K562 (cell line): ENCODE measurements around the gene ZNF775. TPM values are rescaled to one million over a fixed set of nuclear protein-coding genes. Genes with fewer than 3 reads are reported as not detected.
A peak's percentile ranks its signal among the peaks of the same experiment; 100 is the strongest.

Experiments
- BHLHE40 ChIP-seq: IDR thresholded peaks from 2 replicates; pipeline ENCODE4 v1.6.1; 2011; ENCODE audit warnings: low read length, improper control_type of control experiment
- CBX2 ChIP-seq: fragments of 200-600 bp; sonication (generic); IDR thresholded peaks from one replicate; pipeline ENCODE4 v1.6.1; 2012; ENCODE audit warnings: mild to moderate bottlenecking, low read length, inconsistent platforms; ENCODE audit not compliant: insufficient read depth, poor library complexity, severe bottlenecking
- CREM ChIP-seq: IDR thresholded peaks from 2 replicates; pipeline ENCODE4 v1.6.1; 2014; ENCODE audit warnings: antibody characterized with exemption, low read depth
- MTA2 ChIP-seq: fragments of 450-650 bp; IDR thresholded peaks from 2 replicates; pipeline ENCODE4 v1.6.1; 2016; ENCODE audit warnings: low read depth
- PHB2 ChIP-seq: fragments of 450-650 bp; IDR thresholded peaks from 2 replicates; pipeline ENCODE4 v1.6.1; 2017; ENCODE audit warnings: low read depth
- ZC3H8 ChIP-seq: fragments of 450-650 bp; IDR thresholded peaks from 2 replicates; pipeline ENCODE4 v1.6.1; 2017
- ZNF311 ChIP-seq: fragments of 250-450 bp; sonication (Bioruptor Pico); IDR thresholded peaks from 2 replicates; pipeline ENCODE4 v1.4.0; 2020; ENCODE audit warnings: mild to moderate bottlenecking, moderate library complexity
- polyA plus RNA-seq, 8 experiments: library from polyadenylated mRNA; depleted of rRNA in 4 of 8; stranded (reverse) in 5 of 8; unstranded in 3 of 8; fragments of >200 nt; fragmentation: Nextera tagmentation in 2 of 8; fragmentation: Illumina TruSeq in 1 of 8; extraction: Ambion mirVana in 2 of 8; extraction: Trizol in 1 of 8; gene quantifications; 2 replicates each; pipeline versions ENCODE4 v1.2.1 to v1.2.3, GENCODE V29; 2011 to 2014; ENCODE audit warnings: inconsistent platforms in 1 of 8, missing spikeins in 1 of 8
- total RNA-seq, 7 experiments: library from RNA; depleted of rRNA in 6 of 7; stranded (reverse); fragments of >200 nt in 6 of 7; fragmentation: Illumina TruSeq in 2 of 7; extraction: Trizol in 2 of 7; gene quantifications; 2 replicates each; pipeline versions ENCODE4 v1.2.1 to v1.2.3, GENCODE V29; 2011 to 2021; ENCODE audit warnings: low replicate concordance in 1 of 7
- TF ChIP-seq, protein P1 (sequence below), 2 experiments: fragments of 450-650 bp; IDR thresholded peaks; 2 replicates each; pipeline ENCODE4 v1.6.1; 2018; ENCODE audit warnings: mild to moderate bottlenecking in 2 of 2, low read depth in 1 of 2; ENCODE audit not compliant: partially characterized antibody in 2 of 2
- TF ChIP-seq, protein P2 (sequence below): fragments of 450-650 bp; formaldehyde crosslinking; IDR thresholded peaks from 2 replicates; pipeline ENCODE4 v1.4.0; 2020; ENCODE audit warnings: mild to moderate bottlenecking, moderate library complexity
- TF ChIP-seq, protein P3 (sequence below): fragments of 250-450 bp; sonication (Bioruptor Pico); IDR thresholded peaks from 2 replicates; pipeline ENCODE4 v1.4.0; 2020; ENCODE audit warnings: borderline replicate concordance
- TF ChIP-seq, protein P4 (sequence below): fragments of 450-650 bp; IDR thresholded peaks from 2 replicates; pipeline ENCODE4 v1.6.1; 2016; ENCODE audit warnings: borderline replicate concordance
- TF ChIP-seq, protein P5 (sequence below): fragments of 450-650 bp; formaldehyde crosslinking; IDR thresholded peaks from 2 replicates; pipeline ENCODE4 v1.4.0; 2022; ENCODE audit warnings: mild to moderate bottlenecking, moderate library complexity
- TF ChIP-seq, protein P6 (sequence below): fragments of 150-350 bp; IDR thresholded peaks from 2 replicates; pipeline ENCODE4 v1.6.1; 2014; ENCODE audit warnings: low read depth, mild to moderate bottlenecking, low read length, borderline replicate concordance

ZNF775 gene
- total and polyA plus RNA-seq, 9 of the 15 experiments (the other 6 are each of a cell fraction or from before 2014, with no cell fraction given), result 0.04 to 18.7 (median 4.9) TPM

DNA sequence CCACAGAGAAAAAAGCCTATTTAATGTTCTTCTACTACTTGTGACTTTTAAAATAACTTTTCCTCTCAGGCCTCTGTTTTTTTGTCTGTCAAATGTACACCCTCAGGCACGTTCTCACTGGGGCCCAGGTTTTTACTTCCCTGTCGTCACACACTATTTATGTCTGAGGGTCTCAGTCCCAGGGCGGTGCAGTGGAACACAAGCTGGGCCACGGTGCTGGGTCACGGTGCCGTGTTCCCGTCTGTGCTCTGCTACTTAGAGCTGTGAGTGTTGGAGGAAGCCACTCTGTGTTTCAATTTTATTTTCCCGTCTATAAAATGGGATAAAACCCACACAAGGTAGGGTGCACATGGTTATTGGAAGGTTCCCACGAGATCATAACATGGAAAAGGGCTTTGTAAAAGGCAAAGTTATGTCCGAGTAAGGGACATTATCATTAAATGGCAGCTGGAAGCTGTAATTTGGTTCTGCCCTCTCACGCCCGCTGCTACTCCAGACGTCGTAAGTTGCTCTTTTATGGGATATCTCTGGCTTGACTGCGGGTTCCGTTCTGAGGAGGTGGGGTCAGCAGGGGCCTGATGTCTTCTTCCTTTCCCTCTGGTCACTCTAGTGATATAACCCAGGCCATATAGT, 25.2 kb downstream of the ZNF775 start (continued):
- TF ChIP-seq, protein P1, sequence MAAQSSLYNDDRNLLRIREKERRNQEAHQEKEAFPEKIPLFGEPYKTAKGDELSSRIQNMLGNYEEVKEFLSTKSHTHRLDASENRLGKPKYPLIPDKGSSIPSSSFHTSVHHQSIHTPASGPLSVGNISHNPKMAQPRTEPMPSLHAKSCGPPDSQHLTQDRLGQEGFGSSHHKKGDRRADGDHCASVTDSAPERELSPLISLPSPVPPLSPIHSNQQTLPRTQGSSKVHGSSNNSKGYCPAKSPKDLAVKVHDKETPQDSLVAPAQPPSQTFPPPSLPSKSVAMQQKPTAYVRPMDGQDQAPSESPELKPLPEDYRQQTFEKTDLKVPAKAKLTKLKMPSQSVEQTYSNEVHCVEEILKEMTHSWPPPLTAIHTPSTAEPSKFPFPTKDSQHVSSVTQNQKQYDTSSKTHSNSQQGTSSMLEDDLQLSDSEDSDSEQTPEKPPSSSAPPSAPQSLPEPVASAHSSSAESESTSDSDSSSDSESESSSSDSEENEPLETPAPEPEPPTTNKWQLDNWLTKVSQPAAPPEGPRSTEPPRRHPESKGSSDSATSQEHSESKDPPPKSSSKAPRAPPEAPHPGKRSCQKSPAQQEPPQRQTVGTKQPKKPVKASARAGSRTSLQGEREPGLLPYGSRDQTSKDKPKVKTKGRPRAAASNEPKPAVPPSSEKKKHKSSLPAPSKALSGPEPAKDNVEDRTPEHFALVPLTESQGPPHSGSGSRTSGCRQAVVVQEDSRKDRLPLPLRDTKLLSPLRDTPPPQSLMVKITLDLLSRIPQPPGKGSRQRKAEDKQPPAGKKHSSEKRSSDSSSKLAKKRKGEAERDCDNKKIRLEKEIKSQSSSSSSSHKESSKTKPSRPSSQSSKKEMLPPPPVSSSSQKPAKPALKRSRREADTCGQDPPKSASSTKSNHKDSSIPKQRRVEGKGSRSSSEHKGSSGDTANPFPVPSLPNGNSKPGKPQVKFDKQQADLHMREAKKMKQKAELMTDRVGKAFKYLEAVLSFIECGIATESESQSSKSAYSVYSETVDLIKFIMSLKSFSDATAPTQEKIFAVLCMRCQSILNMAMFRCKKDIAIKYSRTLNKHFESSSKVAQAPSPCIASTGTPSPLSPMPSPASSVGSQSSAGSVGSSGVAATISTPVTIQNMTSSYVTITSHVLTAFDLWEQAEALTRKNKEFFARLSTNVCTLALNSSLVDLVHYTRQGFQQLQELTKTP (IDR thresholded peaks at IDR 0.05; ENCODE audit: low read depth in 1 of 2, partially characterized antibody in 2 of 2), result peak; percentile 38 to 40
- TF ChIP-seq CBX2 (no peak), CREM (no peak), ZC3H8 (no peak), ZNF311 (CRISPR knock-in tag) (no peak), MTA2 (no peak), BHLHE40 (no peak), PHB2 (no peak)
- TF ChIP-seq, protein P2, sequence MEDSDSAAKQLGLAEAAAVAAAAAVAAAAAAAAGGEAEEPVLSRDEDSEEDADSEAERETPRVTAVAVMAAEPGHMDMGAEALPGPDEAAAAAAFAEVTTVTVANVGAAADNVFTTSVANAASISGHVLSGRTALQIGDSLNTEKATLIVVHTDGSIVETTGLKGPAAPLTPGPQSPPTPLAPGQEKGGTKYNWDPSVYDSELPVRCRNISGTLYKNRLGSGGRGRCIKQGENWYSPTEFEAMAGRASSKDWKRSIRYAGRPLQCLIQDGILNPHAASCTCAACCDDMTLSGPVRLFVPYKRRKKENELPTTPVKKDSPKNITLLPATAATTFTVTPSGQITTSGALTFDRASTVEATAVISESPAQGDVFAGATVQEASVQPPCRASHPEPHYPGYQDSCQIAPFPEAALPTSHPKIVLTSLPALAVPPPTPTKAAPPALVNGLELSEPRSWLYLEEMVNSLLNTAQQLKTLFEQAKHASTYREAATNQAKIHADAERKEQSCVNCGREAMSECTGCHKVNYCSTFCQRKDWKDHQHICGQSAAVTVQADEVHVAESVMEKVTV, result no peak
- TF ChIP-seq, protein P3, sequence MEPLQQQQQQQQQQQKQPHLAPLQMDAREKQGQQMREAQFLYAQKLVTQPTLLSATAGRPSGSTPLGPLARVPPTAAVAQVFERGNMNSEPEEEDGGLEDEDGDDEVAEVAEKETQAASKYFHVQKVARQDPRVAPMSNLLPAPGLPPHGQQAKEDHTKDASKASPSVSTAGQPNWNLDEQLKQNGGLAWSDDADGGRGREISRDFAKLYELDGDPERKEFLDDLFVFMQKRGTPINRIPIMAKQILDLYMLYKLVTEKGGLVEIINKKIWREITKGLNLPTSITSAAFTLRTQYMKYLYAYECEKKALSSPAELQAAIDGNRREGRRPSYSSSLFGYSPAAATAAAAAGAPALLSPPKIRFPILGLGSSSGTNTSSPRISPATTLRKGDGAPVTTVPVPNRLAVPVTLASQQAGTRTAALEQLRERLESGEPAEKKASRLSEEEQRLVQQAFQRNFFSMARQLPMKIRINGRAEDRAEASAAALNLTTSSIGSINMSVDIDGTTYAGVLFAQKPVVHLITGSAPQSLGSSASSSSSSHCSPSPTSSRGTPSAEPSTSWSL (CRISPR knock-in tag), result no peak
- TF ChIP-seq, protein P4, sequence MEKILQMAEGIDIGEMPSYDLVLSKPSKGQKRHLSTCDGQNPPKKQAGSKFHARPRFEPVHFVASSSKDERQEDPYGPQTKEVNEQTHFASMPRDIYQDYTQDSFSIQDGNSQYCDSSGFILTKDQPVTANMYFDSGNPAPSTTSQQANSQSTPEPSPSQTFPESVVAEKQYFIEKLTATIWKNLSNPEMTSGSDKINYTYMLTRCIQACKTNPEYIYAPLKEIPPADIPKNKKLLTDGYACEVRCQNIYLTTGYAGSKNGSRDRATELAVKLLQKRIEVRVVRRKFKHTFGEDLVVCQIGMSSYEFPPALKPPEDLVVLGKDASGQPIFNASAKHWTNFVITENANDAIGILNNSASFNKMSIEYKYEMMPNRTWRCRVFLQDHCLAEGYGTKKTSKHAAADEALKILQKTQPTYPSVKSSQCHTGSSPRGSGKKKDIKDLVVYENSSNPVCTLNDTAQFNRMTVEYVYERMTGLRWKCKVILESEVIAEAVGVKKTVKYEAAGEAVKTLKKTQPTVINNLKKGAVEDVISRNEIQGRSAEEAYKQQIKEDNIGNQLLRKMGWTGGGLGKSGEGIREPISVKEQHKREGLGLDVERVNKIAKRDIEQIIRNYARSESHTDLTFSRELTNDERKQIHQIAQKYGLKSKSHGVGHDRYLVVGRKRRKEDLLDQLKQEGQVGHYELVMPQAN, result no peak
- TF ChIP-seq, protein P5, sequence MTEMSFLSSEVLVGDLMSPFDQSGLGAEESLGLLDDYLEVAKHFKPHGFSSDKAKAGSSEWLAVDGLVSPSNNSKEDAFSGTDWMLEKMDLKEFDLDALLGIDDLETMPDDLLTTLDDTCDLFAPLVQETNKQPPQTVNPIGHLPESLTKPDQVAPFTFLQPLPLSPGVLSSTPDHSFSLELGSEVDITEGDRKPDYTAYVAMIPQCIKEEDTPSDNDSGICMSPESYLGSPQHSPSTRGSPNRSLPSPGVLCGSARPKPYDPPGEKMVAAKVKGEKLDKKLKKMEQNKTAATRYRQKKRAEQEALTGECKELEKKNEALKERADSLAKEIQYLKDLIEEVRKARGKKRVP (CRISPR knock-in tag), result no peak; the same call in 1 of the 2 replicates
- TF ChIP-seq, protein P6, sequence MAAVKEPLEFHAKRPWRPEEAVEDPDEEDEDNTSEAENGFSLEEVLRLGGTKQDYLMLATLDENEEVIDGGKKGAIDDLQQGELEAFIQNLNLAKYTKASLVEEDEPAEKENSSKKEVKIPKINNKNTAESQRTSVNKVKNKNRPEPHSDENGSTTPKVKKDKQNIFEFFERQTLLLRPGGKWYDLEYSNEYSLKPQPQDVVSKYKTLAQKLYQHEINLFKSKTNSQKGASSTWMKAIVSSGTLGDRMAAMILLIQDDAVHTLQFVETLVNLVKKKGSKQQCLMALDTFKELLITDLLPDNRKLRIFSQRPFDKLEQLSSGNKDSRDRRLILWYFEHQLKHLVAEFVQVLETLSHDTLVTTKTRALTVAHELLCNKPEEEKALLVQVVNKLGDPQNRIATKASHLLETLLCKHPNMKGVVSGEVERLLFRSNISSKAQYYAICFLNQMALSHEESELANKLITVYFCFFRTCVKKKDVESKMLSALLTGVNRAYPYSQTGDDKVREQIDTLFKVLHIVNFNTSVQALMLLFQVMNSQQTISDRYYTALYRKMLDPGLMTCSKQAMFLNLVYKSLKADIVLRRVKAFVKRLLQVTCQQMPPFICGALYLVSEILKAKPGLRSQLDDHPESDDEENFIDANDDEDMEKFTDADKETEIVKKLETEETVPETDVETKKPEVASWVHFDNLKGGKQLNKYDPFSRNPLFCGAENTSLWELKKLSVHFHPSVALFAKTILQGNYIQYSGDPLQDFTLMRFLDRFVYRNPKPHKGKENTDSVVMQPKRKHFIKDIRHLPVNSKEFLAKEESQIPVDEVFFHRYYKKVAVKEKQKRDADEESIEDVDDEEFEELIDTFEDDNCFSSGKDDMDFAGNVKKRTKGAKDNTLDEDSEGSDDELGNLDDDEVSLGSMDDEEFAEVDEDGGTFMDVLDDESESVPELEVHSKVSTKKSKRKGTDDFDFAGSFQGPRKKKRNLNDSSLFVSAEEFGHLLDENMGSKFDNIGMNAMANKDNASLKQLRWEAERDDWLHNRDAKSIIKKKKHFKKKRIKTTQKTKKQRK, result no peak
